GM12891 (cell line): ENCODE results near the gene SSBP2.

Experiments
- POLR2A ChIP-seq: IDR thresholded peaks from 2 replicates; pipeline ENCODE4 v1.6.1; 2011; ENCODE audit warnings: low read depth, low read length, control low read depth
- POLR2AphosphoS5 ChIP-seq: IDR thresholded peaks from 2 replicates; pipeline ENCODE4 v1.6.1; 2011; ENCODE audit warnings: low read depth, low read length, control low read depth
- SPI1 ChIP-seq: IDR thresholded peaks from 2 replicates; pipeline ENCODE4 v1.6.1; 2011; ENCODE audit warnings: low read depth, low read length, control low read depth

DNA sequence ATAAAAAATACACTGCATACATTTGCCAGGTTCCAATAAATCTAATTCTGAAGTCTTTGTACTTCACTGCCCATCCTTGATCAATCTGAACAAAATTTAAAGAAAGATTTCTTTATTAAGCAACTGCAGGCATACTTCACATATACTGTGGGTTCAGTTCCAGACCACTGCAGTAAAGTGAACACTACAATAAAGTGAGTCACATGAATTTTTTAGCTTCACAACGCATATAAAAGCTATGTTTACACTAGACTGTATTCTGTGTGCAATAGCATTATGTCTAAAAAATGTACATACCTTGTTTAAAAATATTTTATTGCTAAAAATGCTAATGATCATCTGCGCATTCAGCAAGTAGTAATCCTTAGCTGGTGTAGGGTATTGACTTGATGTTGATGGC lies 52.1 kb downstream of the SSBP2 start:
- TF ChIP-seq SPI1 (no peak), POLR2AphosphoS5 (no peak), POLR2A (no peak)
